GM12872 (cell line): ENCODE results near the gene STRADA.

Experiments used
- CTCF ChIP-seq: IDR thresholded peaks from 3 replicates; pipeline ENCODE4 v1.5.1; 2011; ENCODE audit warnings: low read depth, mild to moderate bottlenecking, low read length, moderate library complexity; ENCODE audit not compliant: insufficient read depth

The STRADA gene

GRCh38 chr17:63699638-63700527 is 41.7 kb downstream of the STRADA start, which contains the start of gene LIMD2:
Gene LIMD2 (minus strand): TSS chr17:63700125. CDS start chr17:63699298, 827 bp downstream.
- TF ChIP-seq CTCF = no peak

- no peak for TF ChIP-seq CTCF
Observed at GRCh38 chr17:63698886-63699637, 42.5 kb downstream of the STRADA start.

GRCh38 chr17:63698381-63698885 is 43.2 kb downstream of the STRADA start:
- no peak for TF ChIP-seq CTCF

GRCh38 chr17:63697341-63698286 is 44.0 kb downstream of the STRADA start:
- TF ChIP-seq CTCF = peak; percentile 84

- peak; percentile 72 for TF ChIP-seq CTCF
Observed at GRCh38 chr17:63696381-63696961, 45.1 kb downstream of the STRADA start.

- no peak for TF ChIP-seq CTCF
Observed at GRCh38 chr17:63695889-63696288, 45.7 kb downstream of the STRADA start.
